ENCODE results near the gene F13B. TPM values are rescaled to one million over a fixed set of nuclear protein-coding genes. Genes with fewer than 3 reads are reported as not detected.

Gene F13B
- total and polyA plus RNA-seq, 2 of the 4 experiments (the other 2 are of a cell fraction) = not detected

DNA sequence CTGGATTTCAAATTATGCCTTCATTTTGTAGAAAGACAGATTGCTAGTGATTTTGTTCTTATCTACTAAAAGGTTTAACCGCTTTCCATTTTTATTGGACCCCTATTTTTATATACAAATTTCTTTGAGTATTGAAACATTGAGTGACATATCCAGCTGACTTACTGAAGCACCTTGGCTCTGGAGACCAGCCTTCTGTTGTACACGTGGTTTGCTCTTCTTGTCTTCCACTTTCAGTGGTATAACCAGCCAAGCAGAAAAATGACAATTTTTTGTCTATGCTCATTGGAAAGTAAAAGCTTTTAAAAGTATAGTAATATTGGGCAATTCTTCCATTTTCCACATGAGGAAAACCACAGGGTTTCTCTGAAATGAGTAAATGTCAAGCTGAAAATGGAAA, 4.4 kb downstream of the F13B start:
- 67% methylated on average over 1 of the region's 2 CpGs; no CpG with 5 or more reads in 1 of the 2 experiments for WGBS, 2 experiments (ENCODE audit: extremely low coverage in 2 of 2, insufficient read length in 1 of 2)
- H3K4ac ChIP-seq (ENCODE audit: low read depth, low read length) = no peak overlapping the region
- no peaks in the 10 kb centered on the region for H3K36me3 ChIP-seq (ENCODE audit: control insufficient read depth, insufficient read depth, low read length)
- no peak overlapping the region for H3K14ac ChIP-seq (replicated peaks; ENCODE audit: low read depth, low read length)
- no peak for DNase-seq
- no peak overlapping the region for H2AFZ ChIP-seq (replicated peaks; ENCODE audit: low read length, poor library complexity)
- no peak overlapping the region for H2BK15ac ChIP-seq (ENCODE audit: low read depth, low read length)
- H4K91ac ChIP-seq (ENCODE audit: insufficient read depth, low read depth, low read length) = no peak overlapping the region
- H3K27ac ChIP-seq (ENCODE audit: insufficient read depth, low read length) = no peak overlapping the region
- no peak overlapping the region for H2BK120ac ChIP-seq (ENCODE audit: low read depth, low read length)
- H3K4me2 ChIP-seq (ENCODE audit: low read depth, low read length) = no peak overlapping the region
- POLR2A ChIA-PET (ENCODE audit: unreplicated experiment) = no interaction called here
- dilution Hi-C loops (cut with HindIII; ENCODE audit: low sequenced_read_pairs, unreplicated experiment) = no loop called here
- BruUV-seq (replicated peaks) = no TSS peak
- H4K5ac ChIP-seq (ENCODE audit: low read depth, low read length) = no peak overlapping the region
- no peak overlapping the region for H3K4me3 ChIP-seq (ENCODE audit: insufficient read depth, low read depth, low read length)
- H3K9me3 ChIP-seq (ENCODE audit: control insufficient read depth, insufficient read depth, low read length) = no peaks in the 10 kb centered on the region
- H3K9ac ChIP-seq (ENCODE audit: low read depth, low read length) = no peak overlapping the region
- H2AK9ac ChIP-seq (replicated peaks; ENCODE audit: low read depth, low read length, poor library complexity) = no peak overlapping the region
- no peak overlapping the region for H2AK5ac ChIP-seq (ENCODE audit: low read depth, low read length)
- no peaks in the 10 kb centered on the region for H4K20me1 ChIP-seq (ENCODE audit: insufficient read depth, low read length)
- no peaks in the 10 kb centered on the region for H3K27me3 ChIP-seq (ENCODE audit: control insufficient read depth, insufficient read depth, low read length)
- no peaks in the 10 kb centered on the region for H3K9me1 ChIP-seq (ENCODE audit: insufficient read depth, low read length)
- TF ChIP-seq, protein P1, sequence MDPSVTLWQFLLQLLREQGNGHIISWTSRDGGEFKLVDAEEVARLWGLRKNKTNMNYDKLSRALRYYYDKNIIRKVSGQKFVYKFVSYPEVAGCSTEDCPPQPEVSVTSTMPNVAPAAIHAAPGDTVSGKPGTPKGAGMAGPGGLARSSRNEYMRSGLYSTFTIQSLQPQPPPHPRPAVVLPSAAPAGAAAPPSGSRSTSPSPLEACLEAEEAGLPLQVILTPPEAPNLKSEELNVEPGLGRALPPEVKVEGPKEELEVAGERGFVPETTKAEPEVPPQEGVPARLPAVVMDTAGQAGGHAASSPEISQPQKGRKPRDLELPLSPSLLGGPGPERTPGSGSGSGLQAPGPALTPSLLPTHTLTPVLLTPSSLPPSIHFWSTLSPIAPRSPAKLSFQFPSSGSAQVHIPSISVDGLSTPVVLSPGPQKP (IDR thresholded peaks at IDR 0.05; ENCODE audit: borderline replicate concordance, low read depth, low read length) = no peak
- TF ChIP-seq POLR2A (IDR thresholded peaks at IDR 0.05; ENCODE audit: low read depth, low read length) (no peak), BHLHE40 (IDR thresholded peaks at IDR 0.05; ENCODE audit: low read depth, low read length) (no peak), FOS (IDR thresholded peaks at IDR 0.05; ENCODE audit: low read depth, low read length) (no peak), MAFK (IDR thresholded peaks at IDR 0.05; ENCODE audit: low read depth, low read length) (no peak), SMC3 (IDR thresholded peaks at IDR 0.05; ENCODE audit: low read depth, low read length) (no peak)
- TF ChIP-seq, protein P2, sequence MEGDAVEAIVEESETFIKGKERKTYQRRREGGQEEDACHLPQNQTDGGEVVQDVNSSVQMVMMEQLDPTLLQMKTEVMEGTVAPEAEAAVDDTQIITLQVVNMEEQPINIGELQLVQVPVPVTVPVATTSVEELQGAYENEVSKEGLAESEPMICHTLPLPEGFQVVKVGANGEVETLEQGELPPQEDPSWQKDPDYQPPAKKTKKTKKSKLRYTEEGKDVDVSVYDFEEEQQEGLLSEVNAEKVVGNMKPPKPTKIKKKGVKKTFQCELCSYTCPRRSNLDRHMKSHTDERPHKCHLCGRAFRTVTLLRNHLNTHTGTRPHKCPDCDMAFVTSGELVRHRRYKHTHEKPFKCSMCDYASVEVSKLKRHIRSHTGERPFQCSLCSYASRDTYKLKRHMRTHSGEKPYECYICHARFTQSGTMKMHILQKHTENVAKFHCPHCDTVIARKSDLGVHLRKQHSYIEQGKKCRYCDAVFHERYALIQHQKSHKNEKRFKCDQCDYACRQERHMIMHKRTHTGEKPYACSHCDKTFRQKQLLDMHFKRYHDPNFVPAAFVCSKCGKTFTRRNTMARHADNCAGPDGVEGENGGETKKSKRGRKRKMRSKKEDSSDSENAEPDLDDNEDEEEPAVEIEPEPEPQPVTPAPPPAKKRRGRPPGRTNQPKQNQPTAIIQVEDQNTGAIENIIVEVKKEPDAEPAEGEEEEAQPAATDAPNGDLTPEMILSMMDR (conservative IDR thresholded peaks at IDR 0.05; ENCODE audit: low read depth, low read length) = no peak
- no peak overlapping the region for H3K56ac ChIP-seq (ENCODE audit: extremely low read depth, insufficient read depth, low read length)
- H3K79me1 ChIP-seq (ENCODE audit: low read depth in 1 of 2, low read length in 2 of 2) = no peaks in the 10 kb centered on the region
- ATAC-seq (ENCODE audit: low read depth) = no peak
- intact Hi-C loops (cut with micrococcal nuclease) = loop anchor here (10.0 kb wide), 1 partner anchor 238 kb away; no protein-coding TSS in a partner anchor
- H3K4me1 ChIP-seq (ENCODE audit: control insufficient read depth, insufficient read depth, low read length) = no peaks in the 10 kb centered on the region
- in situ Hi-C loops (cut with MboI; ENCODE audit: low sequenced_read_pairs) = no loop called here
- no peak overlapping the region for H2BK5ac ChIP-seq (ENCODE audit: low read depth, low read length, poor library complexity, severe bottlenecking)
- H4K8ac ChIP-seq (ENCODE audit: low read depth in 2 of 2, low read length in 2 of 2) = no peak overlapping the region
- H2BK20ac ChIP-seq (ENCODE audit: low read depth, low read length) = no peak overlapping the region
- no peak overlapping the region for H3K23ac ChIP-seq (ENCODE audit: low read depth, low read length)
- no peak overlapping the region for H3K18ac ChIP-seq (ENCODE audit: low read depth, low read length)
- CTCF ChIA-PET = no interaction called here
